ENCODE results near the gene ZNF253.
"Not testable (repeated sequence)": the region's sequence is repeated elsewhere in the genome, so short reads cannot be mapped to it uniquely, and the experiment has no call there.

The ZNF253 gene

GRCh38 chr19:19900139-19900728, 34.6 kb downstream of the ZNF253 start:
- no peak for DNase-seq (ENCODE audit: low read depth in 2 of 2)

- DNase-seq (ENCODE audit: low read depth in 2 of 2) = peak; percentile 70 to 85
Measured at GRCh38 chr19:19900729-19901444, 35.2 kb downstream of the ZNF253 start, which contains the start of gene ZNF93. Gene ZNF93 (plus strand): TSS chr19:19900946. CDS start chr19:19901089, 143 bp downstream.

DNA sequence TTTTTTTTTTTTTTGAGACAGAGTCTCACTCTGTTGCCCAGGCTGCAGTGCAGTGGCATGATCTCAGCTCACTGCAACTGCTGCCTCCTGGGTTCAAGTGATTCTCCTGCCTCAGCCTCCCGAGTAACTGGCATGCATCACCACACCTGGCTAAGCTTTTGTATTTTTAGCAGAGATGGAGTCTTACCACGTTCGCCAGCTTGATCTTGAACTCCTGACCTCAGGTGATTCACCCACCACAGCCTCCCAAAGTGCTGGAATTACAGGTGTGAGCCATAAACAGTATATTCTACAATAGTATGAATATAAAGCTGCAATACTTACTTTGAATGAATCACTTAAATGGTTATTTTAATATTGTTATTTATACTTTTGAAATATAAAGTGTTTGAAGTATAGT, 41.9 kb downstream of the ZNF253 start:
- not testable (repeated sequence) for DNase-seq (ENCODE audit: low read depth in 2 of 2)

DNA sequence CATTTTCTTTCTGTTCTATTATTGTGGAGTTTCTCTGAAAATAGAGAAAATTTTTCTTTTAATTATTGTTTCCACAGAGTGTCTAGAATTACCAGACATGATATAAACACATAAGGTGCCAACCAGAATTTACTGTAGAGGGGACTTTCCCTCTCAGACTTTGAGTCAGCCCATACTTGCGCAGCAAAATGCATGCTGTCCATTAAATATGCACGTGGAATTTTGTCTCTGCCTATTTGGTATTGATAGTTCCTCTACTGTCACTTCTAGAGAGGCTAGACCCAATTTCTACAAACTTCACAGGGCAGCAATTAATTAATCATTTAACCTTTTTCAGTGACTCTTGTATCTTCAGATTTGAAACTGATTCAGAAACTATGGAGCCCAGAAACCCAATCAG, 44.0 kb downstream of the ZNF253 start:
- DNase-seq (ENCODE audit: low read depth in 2 of 2) = no peak

- DNase-seq (ENCODE audit: low read depth in 2 of 2) = no peak
Measured at GRCh38 chr19:19911150-19911549, 45.5 kb downstream of the ZNF253 start.

DNA sequence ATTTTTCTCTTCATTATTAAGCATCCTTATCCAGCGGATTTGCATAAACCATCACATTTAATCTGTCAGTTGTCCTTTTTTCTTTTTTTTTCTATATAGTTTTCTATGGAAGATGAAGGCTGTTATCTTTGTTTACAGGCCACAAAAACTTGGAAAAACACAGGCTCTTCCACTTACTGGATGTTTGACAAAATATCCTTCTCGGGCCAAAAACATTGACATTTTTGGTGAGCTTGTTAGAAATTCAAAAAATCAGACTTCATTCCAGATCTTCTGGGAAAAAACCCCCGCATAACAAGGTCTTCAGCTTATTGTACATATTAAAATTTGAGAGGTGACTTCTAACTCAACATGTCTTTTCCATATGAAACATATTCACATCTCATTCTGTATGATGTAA, 48.9 kb downstream of the ZNF253 start:
- DNase-seq (ENCODE audit: low read depth in 2 of 2) = no peak

DNA sequence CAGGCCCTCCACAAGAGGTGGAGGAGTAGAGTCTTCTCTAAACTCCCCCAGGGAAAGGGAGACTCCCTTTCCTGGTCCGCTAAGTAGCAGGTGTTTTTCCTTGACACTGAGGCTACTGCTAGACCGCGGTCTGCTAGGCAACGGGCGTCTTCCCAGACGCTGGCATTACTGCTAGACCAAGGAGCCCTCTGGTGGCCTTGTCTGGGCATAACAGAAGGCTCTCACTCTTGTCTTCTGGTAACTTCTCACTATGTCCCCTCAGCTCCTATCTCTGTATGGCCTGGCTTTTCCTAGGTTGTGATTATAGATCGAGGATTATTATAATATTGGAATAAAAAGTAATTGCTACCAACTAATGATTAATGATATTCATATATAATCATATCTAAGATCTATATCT, 64.7 kb downstream of the ZNF253 start:
- DNase-seq (ENCODE audit: low read depth in 2 of 2) = not testable (repeated sequence)

- not testable (repeated sequence) for DNase-seq (ENCODE audit: low read depth in 2 of 2)
Measured at GRCh38 chr19:19933432-19934314, 68.0 kb downstream of the ZNF253 start.

GRCh38 chr19:19937403-19937802, 71.7 kb downstream of the ZNF253 start:
- DNase-seq (ENCODE audit: low read depth in 2 of 2) = no peak

DNA sequence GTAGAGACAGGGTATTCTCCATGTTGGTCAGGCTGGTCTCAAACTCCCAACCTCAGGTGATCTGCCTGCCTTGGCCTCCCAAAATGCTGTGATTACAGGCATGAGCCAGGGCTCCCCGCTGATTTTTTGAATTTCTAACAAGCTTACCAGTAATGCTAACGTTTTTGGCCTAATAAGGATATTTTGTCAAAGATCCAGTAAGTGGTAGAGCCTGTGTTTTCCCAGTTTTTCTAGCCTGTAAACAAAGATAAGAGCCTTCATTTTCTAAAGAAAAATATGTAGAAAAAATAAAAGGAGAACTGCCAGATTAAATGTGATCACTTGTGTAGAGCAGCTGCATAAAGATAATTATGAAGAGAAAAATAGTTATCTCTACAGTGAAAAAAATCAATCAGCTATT, 72.8 kb downstream of the ZNF253 start:
- no peak for DNase-seq (ENCODE audit: low read depth in 2 of 2)

DNA sequence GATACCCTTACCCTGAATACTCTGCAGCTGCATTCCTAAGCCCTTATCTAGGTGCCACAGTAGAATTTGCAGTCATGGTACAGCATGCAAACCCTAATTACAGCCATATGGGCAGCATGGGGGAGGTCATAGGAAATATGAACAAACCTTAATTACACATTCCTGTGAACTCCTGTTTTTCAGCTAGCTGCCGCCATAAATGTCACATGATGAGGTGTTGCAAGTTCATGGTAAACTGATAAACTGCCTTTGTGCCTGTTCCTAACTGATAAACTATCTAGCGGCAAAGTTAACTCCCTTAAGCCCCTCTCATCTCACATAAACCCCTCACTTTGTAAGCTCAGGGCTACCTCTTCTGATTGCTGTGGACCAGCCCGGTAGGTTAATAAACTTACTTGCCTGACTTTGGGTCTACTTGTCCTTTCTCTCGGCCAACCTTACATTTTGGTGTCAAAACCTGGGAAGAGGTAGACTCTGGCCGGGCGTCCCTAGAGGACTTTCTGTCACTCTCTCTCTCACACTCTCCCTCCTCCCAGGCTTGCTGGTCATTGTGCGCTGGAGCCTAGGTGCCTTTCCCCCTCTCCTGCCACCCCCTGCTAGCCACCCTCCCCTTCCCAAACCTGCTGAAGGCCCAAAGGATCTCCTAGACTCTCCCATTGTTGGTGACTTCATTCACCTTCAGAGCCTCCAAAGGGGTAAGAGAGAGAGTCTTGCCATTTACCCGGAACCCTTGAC, 78.3 kb downstream of the ZNF253 start:
- no peak for DNase-seq (ENCODE audit: low read depth in 2 of 2)

Data from stimulated activated CD8-positive, alpha-beta memory T cell treated with anti-CD3 and anti-CD28 coated beads, Interleukin-15, amount 100 ng/mL, for 4 hours (primary cell).